Measurements from ENCODE around the gene EPHA5.

EPHA5 gene

DNA sequence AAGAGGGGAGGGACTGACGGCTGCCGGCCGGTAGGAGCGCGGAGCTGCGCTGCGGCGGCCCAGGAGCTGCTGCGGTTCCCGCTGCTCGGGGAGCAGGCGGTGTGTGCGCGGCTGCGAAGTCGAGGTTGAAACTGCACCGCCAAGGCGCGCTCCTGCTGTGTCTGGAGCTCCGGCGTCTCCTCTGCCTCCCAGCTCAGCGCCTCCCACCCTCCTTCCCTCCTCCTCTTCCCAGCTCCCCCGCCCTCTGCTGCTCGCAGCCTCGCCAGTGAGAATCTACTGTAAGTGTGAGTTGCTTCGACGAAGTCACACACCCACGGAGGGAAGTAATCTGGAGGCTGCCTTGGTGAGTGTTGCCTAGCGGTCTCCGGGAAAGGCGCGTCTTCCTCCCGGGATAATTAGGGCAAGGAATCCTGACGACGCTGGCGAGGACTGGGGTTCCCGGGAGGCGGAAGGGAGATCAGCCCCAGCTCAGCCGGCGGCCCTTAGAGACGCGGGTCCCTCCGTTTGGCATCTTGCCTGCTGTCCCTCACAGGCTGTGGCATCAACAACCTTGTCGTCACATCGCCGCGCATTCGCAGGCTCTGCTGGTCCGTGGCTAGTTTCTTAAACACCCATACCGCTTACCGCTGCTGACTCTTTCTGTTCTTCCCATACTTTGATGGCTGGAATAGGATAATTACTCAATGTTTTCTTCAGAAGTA lies at the start of gene EPHA5:
EPHA5 (minus strand) TSS at position 159 of the 701 bp plus-strand sequence. CDS start 747 bp downstream, outside the sequence.
- DNase-seq: no peak

DNA sequence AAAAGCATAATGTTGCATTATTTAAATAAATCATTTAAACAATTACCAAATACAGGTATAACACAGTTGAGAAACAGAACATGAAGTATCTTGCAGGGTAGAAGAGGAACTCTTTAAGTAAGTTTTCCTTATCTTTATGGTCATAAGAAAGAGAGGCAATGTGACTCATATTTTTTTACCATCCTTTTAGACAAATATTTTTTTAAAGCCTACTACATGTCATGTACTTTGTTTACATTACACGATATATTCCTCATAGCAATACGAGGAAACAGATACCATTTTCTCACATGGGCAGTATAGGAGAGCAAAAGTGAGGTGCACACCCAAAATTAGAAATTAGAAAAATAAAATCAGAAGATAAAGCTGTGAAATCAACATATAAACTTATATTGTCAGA lies 49.3 kb upstream of the EPHA5 start:
- DNase-seq: no peak

DNA sequence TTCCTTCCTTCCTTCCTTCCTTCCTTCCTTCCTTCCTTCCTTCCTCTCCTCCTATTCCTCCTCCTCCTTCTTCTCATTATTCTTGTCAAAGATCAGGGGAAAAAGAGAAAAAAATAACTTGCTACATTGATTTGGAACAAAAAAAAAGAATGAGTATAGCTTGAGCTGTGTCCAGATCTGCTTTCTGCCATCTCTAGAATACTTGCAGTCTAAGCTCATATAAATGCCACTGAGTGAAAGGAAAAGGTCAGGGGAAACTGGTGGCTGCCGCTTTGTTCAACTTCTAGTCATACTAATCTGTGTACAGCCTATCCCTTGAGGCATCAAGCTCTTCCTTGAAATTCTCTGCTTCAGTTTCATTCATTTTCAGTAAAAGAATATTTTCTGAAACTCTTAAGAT lies 28.3 kb upstream of the EPHA5 start:
- DNase-seq: no peak

DNA sequence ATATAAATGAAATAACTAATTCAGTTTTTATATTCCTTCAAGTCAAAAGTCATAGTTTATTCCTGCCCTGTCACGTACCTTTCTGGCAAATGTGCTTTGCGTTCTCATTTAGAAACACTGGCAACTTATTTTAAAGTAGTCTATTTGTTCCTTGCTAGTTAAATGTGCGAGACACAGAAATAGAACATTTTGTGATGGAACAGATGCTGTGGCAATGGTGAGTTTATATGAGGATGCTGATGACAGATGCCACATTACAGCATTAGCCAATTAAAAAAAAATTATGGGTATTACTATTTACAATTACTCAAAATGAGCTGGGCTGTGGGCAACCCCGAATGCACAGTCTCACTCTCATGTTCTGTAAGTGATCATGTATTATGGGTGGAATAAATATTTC lies 26.1 kb upstream of the EPHA5 start:
- DNase-seq: no peak

DNA sequence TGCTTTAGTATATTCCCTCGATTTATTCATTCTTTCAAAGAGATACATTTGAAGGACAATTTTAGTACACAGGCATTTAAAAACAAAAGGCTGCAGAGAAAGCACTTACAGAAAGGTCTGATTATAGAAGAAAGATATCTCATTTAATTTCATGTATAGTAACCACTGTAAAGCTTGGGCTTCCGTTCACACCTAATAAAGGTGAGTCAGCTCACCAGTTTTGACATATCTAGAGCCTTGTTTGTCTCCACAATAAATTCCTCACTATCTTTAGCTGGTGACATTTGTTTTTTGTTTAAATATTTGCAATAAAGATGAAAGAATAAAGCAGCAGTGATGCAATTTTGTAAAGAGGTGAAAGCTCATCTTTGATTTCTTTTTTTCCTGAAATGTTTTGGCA lies 1.1 kb upstream of the EPHA5 start:
- DNase-seq: no peak

DNA sequence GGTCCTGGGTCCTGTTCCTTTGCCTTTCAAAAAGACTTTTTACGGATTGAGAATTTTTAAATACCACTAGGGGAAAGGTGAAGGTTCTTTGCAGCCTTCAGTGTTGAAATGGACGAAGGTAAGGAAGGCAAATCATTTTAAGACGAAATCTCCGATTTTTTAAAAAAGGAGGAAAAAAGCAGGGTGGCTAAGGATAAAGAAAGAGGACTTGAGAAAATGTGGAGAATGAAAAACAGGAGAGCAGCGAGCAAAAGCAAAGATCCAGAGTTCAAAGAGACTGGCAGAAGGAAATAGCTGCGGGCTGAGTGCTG lies 314 bp downstream of the EPHA5 start:
- DNase-seq: no peak

DNA sequence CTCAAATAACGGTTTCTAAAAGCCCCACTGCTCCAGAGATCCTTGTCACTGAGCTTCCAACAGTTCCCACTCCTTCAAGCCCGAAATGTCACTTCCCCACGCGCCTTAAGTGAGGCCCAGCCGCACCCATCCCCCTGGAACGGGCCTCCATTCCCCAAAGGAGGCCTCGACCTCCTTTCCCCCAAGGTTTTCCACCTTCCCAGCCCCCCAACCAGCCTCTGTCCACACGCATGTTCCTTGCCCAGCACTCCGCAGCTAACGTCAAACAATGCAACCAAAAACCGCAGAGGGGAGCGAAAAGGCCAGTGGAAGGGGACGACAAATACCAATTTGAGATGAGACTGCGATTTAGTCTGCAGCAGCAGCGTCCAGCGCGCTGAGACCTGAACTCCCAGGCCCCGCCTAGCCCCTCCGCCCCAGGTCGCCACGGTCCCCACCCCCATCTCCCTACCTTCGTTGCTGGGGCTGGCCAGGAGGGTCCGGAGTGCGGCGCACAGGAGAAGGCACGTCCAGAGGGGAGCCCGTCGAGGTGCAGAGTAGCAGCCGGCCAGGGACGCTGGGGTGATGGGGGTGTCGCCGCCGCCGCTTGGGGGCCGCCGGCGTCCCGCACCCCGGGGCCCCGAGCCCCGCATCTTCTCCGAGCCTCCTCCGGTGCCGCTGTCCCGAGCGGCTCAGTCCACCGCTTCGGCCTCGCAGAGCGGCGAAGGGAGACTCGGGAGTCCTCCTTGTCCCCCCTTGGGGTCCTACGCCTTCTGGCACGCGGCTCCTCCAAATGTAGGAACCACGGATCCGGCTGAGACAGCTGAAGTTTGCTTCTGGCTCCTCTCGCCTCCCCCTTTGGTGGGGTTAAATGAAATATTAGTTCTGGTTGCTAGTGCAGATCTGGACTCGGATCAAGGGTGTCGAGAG lies 924 bp downstream of the EPHA5 start:
- DNase-seq: no peak

DNA sequence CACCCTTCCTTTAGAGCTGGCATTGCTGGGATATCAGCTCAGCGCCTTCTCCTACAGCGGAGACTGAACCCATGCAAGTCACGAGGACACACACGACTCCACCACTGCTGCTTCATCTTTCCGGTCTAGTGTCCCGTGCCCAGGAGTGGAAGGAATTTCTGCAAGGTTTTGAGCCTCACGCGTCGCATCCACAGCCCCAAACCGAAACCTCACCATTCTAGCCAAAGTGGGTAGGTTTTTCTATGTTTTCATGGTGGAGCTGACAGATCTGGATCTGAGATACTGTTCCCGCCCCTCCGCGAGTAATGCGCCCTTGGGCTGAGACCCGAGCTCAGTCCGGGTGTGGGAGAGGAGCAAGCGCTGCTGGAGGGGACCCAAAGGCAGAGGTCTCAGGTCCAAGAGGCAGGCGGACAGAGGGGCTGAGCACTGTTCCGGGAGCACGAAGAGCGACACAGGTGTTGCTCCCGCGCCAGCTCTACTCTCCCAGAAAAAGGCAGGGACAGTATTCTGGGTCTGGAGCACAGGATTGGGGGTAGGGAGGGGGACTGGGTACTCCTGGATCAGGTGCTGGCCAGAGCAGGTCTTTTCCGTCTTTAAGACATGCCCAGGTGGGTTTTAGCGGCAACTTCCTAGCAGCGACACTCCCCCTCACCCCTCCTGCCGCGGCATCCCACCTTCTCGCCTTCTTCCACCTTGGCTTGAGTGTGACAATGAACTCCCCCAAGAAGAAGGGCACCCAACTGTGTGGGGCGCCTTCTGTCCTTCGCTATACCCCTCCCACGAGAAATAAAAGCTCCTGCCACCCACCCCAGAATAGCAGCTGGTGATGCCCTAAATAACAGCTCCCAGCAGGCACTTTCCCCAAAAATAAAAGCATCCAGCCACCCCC lies 1.8 kb downstream of the EPHA5 start:
- no peak for DNase-seq

DNA sequence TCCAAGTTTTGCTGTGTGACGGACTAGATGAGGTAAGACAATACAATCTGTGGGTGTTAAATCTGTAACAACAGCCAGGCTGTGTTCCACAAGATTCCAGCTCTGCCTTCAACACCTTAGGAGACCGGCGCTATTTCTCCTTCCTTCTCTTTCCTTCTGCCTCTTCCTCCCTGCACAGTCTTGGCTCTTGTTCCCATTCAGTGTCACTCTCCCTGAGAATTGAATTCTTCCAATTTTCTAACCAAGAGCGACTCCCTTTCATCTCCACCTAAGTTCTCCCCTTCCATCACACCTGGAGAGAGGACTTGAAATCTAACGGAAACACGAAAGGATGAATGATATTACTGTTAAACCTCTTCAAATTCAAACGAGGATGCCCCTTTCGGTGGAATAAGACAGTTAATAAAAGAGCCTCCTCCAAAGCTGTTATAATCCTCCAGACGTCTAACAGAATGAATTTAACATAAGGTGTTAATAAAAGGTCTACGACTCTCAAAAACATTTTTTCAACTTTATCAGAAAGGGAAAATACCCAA lies 2.7 kb downstream of the EPHA5 start:
- DNase-seq: no peak

DNA sequence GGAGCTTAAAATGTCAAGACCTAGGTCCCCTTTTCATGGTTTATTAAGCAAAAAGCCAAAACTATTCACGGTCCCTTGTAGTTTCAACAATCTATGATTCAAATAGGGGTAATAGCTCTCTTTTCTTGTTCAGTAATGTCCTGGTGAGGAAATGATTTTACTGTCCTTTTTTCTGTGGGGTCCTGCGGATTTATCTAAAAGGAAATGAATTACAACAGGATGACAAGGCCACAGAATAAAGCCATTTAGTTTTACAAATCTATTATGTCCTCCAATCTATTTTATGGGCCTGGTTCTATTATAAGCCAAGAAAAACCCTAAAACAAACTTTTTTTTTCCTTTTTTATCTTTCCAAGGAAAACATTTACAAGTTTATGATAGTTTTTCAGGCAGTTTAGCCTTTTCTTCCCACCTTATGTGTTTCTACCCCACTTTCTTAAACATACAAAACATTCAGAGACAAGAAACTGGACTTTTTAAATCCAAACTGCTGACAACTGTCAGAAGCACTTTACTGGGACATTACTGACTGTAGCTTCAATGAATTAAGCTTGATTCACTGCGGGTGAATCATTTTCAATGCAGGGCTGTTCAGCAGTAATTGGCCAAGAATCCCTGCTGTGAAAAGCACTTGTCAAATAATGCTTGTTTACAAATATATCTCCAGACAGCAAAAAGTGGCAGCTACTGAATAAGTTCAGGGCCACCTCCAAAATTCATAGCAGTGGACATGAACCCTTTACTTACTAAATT lies 4.3 kb downstream of the EPHA5 start:
- no peak for DNase-seq

DNA sequence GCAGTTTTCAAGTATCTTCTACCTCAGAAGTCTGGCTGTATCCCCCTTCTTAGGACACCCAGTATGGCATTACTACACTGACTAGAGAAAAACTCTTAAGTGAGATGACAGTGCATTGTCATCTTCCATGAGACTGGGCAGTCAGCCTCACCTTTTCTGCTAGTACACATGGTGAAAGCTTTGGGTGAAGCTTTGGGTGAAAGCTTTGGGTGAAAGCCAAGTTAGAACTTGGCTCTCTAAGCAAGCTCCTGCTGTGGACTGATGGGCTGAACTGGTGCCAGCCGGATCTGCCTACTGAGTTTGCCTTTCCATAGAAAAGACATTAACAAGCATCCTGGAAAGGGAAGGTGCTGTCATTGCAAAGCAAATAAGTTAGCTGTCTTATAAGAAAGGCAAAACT lies 8.8 kb downstream of the EPHA5 start:
- no peak for DNase-seq

DNA sequence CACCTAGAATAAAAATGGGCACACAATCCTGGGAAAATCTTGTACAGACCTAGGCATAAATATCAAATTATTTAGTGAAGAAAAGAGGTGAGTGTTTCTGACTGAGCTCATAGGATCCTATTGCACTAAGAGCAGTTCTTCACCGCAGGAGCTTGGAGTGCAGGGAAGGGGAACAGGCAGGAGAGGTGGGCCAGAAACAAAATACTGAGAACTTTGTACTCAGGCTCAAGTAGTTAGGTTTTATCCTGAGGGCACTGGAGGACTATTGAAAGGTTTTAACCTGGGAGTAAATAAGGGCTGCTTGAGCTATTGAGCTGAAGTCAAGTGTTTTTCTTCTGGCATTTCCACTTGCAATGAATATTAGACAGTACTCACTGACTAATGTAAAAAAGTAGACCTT lies 12.2 kb downstream of the EPHA5 start:
- no peak for DNase-seq

DNA sequence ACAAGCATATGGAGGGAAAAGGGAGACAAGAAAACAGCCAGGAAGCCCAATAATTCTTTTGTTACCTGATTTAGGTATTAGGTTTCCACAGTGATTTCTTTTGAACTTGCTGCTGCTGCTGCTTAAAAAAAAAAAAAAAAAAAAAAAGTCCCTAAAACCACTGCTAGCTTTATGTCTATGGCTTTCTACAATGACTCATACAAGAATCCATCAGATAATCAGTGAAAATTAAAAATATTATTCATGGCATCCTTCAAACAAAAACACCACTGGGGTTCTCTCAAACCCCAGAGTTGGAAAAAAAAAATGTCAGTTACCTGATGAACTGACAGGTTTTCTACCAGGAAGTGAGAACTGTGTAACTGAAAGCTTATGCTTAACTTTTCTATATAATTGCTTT lies 14.3 kb downstream of the EPHA5 start:
- no peak for DNase-seq

DNA sequence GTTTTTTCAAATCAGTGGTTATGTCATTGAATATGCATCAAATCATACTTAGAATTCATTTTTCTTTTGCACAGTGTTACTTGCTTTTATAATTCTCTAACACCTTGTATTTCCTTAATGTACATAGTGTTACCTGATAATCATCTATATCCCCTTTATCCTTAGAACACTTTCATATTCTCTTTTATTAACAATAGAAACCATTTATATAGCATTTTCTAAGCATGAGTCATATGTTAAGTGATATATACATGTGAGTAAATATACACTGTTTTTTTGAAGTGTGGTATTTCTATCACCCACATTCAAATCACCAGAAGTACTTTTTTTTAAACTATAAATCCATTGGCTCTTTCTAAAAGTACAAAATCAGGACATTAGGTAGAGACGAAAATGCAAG lies 15.3 kb downstream of the EPHA5 start:
- DNase-seq: no peak

DNA sequence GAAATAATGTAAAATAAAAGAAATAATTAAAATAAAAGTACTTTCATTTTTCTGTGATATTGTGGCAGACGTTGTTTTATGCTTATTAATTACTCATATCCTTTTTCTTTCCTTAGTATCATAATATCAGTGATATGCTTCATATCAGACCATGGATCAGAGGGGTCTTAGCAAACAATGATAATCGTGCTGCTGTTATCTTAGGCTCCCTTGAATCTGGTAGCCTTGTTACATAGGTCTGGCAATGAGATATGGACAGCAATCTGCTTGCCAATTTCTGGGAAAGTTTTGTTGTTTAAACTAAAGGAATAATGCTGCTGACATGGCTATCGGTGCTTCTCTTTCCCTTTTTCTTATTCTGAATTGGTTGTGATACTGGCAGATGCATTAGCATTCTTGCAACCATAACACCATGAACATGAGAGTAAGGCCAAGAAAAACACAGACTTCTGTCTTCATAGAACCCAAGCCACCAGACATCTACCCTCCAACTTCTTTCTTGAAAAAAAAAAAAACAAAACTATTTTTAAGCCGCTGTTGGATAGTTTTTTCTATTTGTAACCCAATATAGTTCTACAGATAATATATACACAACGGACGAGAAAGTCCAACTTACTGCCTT lies 16.4 kb downstream of the EPHA5 start:
- DNase-seq: no peak

DNA sequence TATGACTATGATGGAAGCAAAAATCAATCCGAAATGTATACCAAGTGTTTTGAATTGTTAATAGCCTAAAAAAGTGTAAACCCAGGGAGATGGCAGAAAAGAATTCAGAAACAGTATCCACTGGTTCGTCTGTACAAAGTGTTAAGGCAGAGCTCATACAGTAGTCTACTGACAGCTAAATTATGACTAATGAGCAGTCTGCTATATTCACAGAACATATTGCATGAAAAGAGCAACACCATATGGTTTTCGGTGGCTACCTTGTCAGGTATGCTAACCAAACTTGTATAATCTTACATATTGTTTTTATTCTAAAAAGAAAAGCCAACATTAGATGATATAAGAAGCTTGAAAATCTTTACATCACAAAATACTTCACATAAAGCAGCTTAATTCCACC lies 18.5 kb downstream of the EPHA5 start:
- no peak for DNase-seq

DNA sequence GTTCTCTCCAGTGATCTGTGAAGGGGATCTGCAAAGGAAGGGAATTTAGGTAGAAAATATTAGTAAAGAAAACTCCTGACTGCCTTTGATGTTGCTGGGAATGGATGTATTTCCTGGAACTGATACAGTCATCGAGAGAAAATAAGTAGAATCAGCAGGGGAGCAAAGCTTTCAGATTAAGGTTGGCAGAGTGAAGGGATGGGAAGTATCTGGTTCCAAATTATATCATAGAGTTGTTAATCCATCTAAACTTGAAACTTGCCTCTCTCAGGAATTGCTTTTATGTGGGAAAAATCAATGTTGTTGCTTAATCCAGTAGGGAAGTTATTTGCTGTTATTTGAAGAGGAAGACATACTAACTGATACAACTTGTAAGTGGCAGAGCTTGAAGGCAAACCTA lies 19.3 kb downstream of the EPHA5 start:
- DNase-seq: no peak

DNA sequence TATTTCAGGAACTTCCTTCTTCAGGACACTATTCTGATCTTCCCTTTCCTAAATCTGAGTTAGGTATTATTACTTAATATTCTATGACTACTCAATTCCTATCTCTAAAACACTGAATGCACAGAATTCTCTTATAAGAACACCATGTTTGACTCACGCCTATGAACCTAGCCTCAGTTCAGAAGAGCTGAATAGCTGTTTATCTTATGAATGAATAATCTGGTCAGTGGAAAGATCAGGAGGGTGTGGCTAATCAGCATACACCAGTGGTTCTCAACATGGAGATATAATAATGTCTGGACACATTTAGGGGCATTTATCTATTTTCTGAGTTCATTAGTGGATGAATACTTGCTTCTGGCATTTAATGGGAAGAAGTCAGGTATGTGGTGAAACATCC lies 24.2 kb downstream of the EPHA5 start:
- no peak for DNase-seq

DNA sequence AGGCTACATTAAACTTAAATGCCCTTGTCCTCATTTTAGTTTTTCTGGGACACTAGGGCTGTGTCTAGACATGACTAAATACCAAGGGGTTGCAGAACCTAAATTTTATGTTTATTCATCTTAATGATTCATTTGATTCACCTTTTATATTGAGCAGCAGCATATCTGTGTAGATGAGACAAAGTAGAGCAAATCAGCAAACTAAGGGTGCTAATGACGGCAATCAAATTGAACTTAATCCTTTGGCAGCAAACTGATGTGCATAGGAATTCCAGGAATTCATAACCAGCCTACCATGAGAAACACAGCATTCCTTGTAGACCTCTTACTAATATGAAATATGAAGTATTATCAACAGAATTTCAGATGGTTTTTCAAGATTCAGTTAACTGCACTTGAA lies 25.1 kb downstream of the EPHA5 start:
- DNase-seq: no peak

DNA sequence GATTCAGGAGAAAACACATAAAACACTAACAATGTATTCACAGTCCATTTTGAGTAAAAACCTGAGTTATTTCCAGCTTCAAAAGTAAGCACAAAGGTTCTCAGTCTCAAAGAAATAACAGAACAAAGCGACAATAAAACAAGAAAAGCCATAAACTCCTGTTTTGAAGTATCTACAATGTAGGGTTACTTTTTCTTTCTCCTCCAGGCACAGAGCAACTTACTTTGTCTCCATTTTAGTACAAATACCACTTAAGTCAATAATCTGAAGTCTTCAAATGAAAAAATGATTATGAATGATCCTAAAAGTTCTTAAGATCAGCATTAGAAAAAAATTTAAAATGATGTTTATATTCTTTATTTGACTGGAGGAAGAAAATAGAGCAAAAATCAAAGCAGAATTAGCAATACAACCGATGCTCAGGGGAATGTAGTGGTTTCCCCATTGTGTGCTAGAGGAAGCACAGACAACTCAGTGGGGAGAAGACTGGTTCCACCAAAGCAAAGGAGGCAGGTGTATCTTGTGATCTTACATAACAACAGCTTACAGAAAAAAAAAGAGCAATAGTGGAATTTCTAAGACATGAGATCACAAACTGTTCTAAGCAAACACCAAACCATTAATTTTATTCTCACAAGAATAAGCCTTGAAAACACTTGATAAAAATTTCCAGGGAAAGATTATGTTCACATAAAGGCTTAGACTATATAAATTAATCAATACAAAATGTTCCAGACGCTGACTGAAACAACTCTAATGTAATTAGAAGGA lies 35.1 kb downstream of the EPHA5 start:
- DNase-seq: no peak

DNA sequence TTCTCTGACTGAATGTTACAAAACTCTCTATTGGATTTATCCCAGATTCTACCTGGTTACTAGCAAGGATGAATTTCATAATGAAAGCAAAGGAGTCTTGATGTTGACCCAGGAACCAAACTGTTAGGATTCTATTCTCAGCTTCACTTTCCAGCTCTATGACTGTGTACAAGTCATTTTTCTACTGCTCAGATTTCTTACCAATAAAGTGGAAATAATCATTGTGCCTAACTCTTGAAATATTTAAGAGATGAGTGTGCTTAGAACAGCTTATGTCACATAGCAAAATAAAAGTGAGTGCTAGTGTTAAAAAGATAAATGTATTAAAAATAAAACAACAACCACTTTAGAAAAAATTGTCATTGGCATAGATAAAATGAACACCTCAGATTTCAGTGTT lies 45.6 kb downstream of the EPHA5 start:
- no peak for DNase-seq
